ENCODE measurements around the gene DDX17. TPM values are rescaled to one million over a fixed set of nuclear protein-coding genes. Genes with fewer than 3 reads are reported as not detected.

The DDX17 gene
- total RNA-seq (1,000 to 10,000 TPM in 2 of 5 donors, 100 to 1,000 TPM in 3; 485 to 4,611 (median 706) TPM), polyA plus RNA-seq (100 to 1,000 TPM in 1 of 3 donors, 10 to 100 TPM in 2; 59.5 to 133 (median 79.3) TPM)
- long read RNA-seq, donor 1, full-length matches to known transcripts: 13 of 46 reads
- long read RNA-seq, donor 1, partial matches to known transcripts: 33 of 46 reads
- long read RNA-seq, donor 1, other reads (novel, unspliced or antisense): 0 of 46 reads
- long read RNA-seq, donor 2, full-length matches to known transcripts: 36 of 196 reads
- long read RNA-seq, donor 2, partial matches to known transcripts: 160 of 196 reads
- long read RNA-seq, donor 2, other reads (novel, unspliced or antisense): 0 of 196 reads
- long read RNA-seq, donor 3, full-length matches to known transcripts: 21 of 111 reads
- long read RNA-seq, donor 3, partial matches to known transcripts: 90 of 111 reads
- long read RNA-seq, donor 3, other reads (novel, unspliced or antisense): 0 of 111 reads
- long read RNA-seq, donor 4, full-length matches to known transcripts: 3 of 3 reads
- long read RNA-seq, donor 4, partial matches to known transcripts: 0 of 3 reads
- long read RNA-seq, donor 4, other reads (novel, unspliced or antisense): 0 of 3 reads
- long read RNA-seq, donor 5, full-length matches to known transcripts: 36 of 183 reads
- long read RNA-seq, donor 5, partial matches to known transcripts: 147 of 183 reads
- long read RNA-seq, donor 5, other reads (novel, unspliced or antisense): 0 of 183 reads
- long read RNA-seq, donor 6, full-length matches to known transcripts: 99 of 468 reads
- long read RNA-seq, donor 6, partial matches to known transcripts: 319 of 468 reads
- long read RNA-seq, donor 6, other reads (novel, unspliced or antisense): 50 of 468 reads
- long read RNA-seq, donor 7, full-length matches to known transcripts: 43 of 159 reads
- long read RNA-seq, donor 7, partial matches to known transcripts: 99 of 159 reads
- long read RNA-seq, donor 7, other reads (novel, unspliced or antisense): 17 of 159 reads
- long read RNA-seq, donor 8, full-length matches to known transcripts: 37 of 176 reads
- long read RNA-seq, donor 8, partial matches to known transcripts: 139 of 176 reads
- long read RNA-seq, donor 8, other reads (novel, unspliced or antisense): 0 of 176 reads
- long read RNA-seq, donor 9, full-length matches to known transcripts: 12 of 91 reads
- long read RNA-seq, donor 9, partial matches to known transcripts: 79 of 91 reads
- long read RNA-seq, donor 9, other reads (novel, unspliced or antisense): 0 of 91 reads
- long read RNA-seq, donor 10, full-length matches to known transcripts: 15 of 40 reads
- long read RNA-seq, donor 10, partial matches to known transcripts: 25 of 40 reads
- long read RNA-seq, donor 10, other reads (novel, unspliced or antisense): 0 of 40 reads

- TF ChIP-seq CTCF (IDR thresholded peaks at IDR 0.05) (peak in 2 of 7 experiments; percentile 18 to 25), POLR2AphosphoS5 (IDR thresholded peaks at IDR 0.05) (peak; percentile 48 to 90 (median 87)), EP300 (IDR thresholded peaks at IDR 0.05) (no peak), POLR2A (IDR thresholded peaks at IDR 0.05) (peak in 2 of 4 donors; percentile 29 to 41)
- Histone ChIP-seq H3K36me3 (peaks cover 0 to 21% (median 13%) of the 10 kb centered on the region in 4 donors), H3K27me3 (no peaks in the 10 kb centered on the region), H3K4me3 (peak within 1 kb of the TSS; percentile 66 to 87 (median 79)), H3K9me3 (no peaks in the 10 kb centered on the region), H3K27ac (peak within 1 kb of the TSS; percentile 98 to 100 (median 100)), H3K4me1 (peaks cover 22 to 45% (median 33%) of the 10 kb centered on the region in 4 donors)
- intact Hi-C loops (cut with DNase I; ENCODE audit: low total_unique reads): no loop called here
- peak; percentile 96 to 99 for DNase-seq
- WGBS, 5 donors: 0 to 1% (median 1%) methylated on average over 42 to 83 of the region's 83 CpGs
Observed at GRCh38 chr22:38506118-38506962, at the start of gene DDX17. Gene DDX17, minus strand, starts transcription at chr22:38506311.

GRCh38 chr22:38554281-38554680 is 48.2 kb upstream of the DDX17 start:
- Histone ChIP-seq H3K4me1 (no peaks in the 10 kb centered on the region), H3K36me3 (no peaks in the 10 kb centered on the region), H3K27me3 (no peaks in the 10 kb centered on the region), H3K9me3 (no peaks in the 10 kb centered on the region), H3K4me3 (no peak overlapping the region), H3K27ac (no peak overlapping the region)
- TF ChIP-seq EP300 (IDR thresholded peaks at IDR 0.05) (no peak), POLR2A (IDR thresholded peaks at IDR 0.05) (no peak), CTCF (IDR thresholded peaks at IDR 0.05) (no peak), POLR2AphosphoS5 (IDR thresholded peaks at IDR 0.05) (no peak)
- intact Hi-C loops (cut with DNase I; ENCODE audit: low total_unique reads): no loop called here
- WGBS, 5 donors: 81 to 89% (median 85%) methylated on average over 3 of the region's 3 CpGs
- no peak for DNase-seq

GRCh38 chr22:38549101-38549894 is 43.2 kb upstream of the DDX17 start:
- TF ChIP-seq POLR2AphosphoS5 (IDR thresholded peaks at IDR 0.05) (no peak), CTCF (IDR thresholded peaks at IDR 0.05) (no peak), POLR2A (IDR thresholded peaks at IDR 0.05) (no peak), EP300 (IDR thresholded peaks at IDR 0.05) (no peak)
- DNase-seq: peak in 1 of 2 donors; percentile 69
- H3K27me3 ChIP-seq: no peaks in the 10 kb centered on the region
- WGBS, 5 donors: 42 to 77% (median 53%) methylated on average over 7 of the region's 7 CpGs
- no peak overlapping the region for H3K4me3 ChIP-seq
- no peaks in the 10 kb centered on the region for H3K36me3 ChIP-seq
- peaks cover 0 to 2% (median 1%) of the 10 kb centered on the region in 4 donors for H3K9me3 ChIP-seq
- no peaks in the 10 kb centered on the region for H3K4me1 ChIP-seq
- intact Hi-C loops (cut with DNase I; ENCODE audit: low total_unique reads): no loop called here
- no peak overlapping the region for H3K27ac ChIP-seq
